Measurements from ENCODE around the gene GPR12. TPM values are rescaled to one million over a fixed set of nuclear protein-coding genes. Genes with fewer than 3 reads are reported as not detected.

The GPR12 gene, protein sequence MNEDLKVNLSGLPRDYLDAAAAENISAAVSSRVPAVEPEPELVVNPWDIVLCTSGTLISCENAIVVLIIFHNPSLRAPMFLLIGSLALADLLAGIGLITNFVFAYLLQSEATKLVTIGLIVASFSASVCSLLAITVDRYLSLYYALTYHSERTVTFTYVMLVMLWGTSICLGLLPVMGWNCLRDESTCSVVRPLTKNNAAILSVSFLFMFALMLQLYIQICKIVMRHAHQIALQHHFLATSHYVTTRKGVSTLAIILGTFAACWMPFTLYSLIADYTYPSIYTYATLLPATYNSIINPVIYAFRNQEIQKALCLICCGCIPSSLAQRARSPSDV
- not detected for polyA plus RNA-seq (ENCODE audit: insufficient read length in 3 of 3)

DNA sequence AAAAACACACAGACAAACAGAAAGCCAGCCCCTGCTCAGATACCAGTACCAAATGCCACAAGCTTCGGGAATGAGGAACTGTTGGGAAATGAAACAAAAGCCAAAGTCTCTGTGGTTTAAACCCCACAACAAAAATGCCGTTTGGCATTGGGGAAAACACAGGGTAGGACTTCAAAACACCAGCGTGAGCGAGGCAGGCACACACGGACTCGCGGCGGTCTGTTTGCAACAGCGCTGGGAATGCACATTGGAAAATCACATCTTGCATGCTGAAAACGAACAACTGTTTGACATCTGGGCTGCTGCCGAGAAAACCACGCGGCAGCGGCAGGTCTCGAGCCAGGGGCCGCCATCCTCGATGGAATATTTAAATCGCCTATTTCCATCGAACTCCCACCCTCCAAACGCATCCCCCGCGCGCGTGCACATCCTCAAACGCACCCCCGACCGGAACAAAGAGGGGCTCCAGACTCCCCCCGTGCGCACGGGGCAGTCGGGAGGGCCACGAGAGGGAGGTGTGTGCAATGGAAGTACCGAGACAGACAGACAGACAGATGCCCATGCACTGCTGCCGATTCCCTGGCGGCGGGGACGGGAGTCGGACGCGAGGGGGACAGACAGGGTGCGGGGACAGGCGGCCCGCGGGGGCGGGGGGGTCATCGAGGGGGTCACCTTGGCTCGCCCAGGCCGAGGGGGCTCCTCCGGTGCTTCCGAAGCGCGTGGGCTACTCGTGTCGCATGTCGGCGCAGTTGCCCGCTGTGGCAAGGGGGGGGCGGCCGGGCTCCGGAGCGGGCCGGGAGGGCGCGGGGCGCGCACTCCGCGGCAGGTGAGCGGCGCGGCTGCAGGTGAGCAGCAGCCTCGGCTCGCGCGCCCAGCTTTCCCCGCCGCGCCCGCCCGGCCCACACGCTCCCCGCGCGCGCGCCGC is at the start of gene GPR12:
Gene GPR12, minus strand, starts transcription at position 880 of the 925 bp plus-strand sequence. CDS start 959 bp downstream, outside the sequence.
- DNase-seq (ENCODE audit: low read depth in 3 of 3, low spot score in 2 of 3), result peak in 1 of 3 donors; percentile 6

GRCh38 chr13:26810095-26810494 is 49.5 kb upstream of the GPR12 start:
- no peak for DNase-seq (ENCODE audit: low read depth in 3 of 3, low spot score in 2 of 3)

GRCh38 chr13:26806891-26807290 is 46.3 kb upstream of the GPR12 start:
- no peak for DNase-seq (ENCODE audit: low read depth in 3 of 3, low spot score in 2 of 3)

GRCh38 chr13:26787961-26788360 is 27.4 kb upstream of the GPR12 start:
- DNase-seq (ENCODE audit: low read depth in 3 of 3, low spot score in 2 of 3), result no peak

DNA sequence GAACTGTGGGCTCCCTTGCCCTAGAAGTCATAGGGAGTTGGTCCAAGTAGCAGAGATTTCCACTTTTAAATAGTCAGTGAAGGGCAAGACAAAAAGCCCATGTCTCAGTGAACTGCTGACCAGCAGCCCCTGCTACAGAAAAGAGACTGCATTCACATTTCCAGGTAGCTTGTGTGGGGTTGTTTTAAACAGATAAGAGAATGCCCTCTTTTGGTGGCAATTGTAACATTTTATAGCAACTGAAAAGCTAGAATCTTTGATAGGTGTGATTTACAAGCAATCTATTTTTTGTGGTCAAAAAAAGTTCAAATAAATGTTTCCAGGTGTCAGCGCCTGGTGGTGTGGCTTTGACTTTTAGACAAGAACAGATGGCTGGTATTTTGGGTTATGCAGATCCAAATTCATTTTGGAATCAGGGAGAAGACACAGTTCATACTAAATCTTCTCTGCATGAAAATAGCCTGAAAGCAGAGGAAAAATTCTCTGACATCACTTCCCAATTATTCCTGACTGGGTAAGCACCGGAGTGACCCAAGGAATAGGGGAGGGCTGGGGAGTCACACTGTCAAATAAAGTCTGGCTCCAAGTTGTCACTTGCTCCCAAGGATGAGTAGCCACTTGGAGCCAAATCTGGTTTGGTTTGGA is 26.2 kb upstream of the GPR12 start:
- DNase-seq (ENCODE audit: low read depth in 3 of 3, low spot score in 2 of 3), result no peak

DNA sequence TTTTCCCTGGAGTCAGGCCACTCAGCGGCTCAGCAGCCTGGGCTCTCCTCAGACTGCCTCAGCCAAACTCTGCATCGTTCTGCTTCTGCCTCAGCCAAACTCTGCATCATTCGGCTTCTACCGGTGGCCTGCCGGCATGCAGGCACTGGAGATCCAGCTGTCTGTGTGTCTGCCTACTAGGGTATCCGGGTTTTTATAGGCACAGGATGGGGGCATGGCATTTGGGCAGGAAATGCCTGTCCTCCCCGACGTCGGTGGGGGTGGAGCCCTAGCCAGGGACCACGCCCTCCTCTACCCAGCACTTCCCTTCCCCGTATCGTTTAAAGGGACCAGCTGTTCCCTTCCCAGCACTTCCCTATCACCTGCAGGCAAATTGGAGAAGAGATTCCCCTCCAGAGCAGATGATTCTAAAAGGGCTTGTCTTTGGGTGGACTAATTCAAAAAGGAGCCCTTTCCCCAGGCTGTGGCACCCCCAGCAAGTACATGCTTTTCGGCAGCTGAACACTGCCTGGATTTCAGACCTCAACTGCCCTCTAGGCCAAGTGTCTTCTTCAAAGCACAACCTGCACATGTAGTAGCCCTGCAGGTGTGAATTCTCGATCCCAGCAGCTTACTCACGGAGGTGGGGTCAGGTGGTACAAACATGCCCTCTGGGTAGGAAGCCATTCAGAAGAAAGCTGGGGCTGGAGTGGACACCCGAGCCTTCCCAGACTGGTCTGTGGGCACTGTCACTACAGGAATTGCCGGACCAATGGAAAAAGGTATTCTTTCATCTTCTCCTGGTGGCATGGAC is 25.4 kb upstream of the GPR12 start:
- no peak for DNase-seq (ENCODE audit: low read depth in 3 of 3, low spot score in 2 of 3)

- DNase-seq (ENCODE audit: low read depth in 3 of 3, low spot score in 2 of 3), result no peak
Observed at GRCh38 chr13:26784704-26785639, 24.4 kb upstream of the GPR12 start.

DNA sequence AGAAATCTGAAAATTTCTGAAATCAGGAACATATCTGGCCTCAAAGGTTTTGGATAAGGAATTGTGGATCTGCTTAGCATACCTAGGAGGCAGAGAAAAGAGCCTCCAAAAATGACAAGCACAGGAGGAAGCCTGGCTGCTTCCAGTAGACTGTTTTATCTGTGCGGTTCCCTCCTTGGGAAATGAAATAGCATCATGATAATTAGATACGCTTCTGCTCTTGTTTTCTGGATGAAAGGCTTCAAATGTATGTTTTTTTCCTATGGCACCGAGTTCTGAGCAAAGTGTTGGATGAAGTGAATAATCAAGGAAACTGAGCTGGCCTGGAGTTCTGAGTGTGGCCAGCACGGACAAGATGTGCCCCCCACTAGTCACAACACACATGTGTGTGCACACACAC is 19.8 kb upstream of the GPR12 start:
- no peak for DNase-seq (ENCODE audit: low read depth in 3 of 3, low spot score in 2 of 3)

GRCh38 chr13:26779321-26779720 is 18.7 kb upstream of the GPR12 start:
- no peak for DNase-seq (ENCODE audit: low read depth in 3 of 3, low spot score in 2 of 3)

DNA sequence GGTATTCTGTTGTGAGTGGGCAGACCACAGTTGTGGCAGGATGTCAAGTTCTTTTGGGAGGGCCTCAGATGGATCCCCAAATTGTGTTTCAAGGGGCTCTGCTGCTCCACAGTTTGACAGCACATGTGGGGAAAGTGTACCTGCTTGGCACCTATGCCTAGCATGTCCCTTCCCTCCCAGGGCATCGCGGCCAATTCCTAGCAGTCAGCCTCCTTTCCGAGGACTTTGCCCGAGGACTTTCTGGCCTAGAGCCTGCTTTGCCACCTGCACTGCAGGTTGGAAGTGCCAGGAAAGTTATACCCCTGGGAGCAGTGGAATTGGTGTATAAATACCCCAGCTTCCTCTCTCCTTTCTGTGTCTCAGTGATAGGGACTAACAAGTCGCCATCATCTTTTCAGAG is 11.9 kb upstream of the GPR12 start:
- no peak for DNase-seq (ENCODE audit: low read depth in 3 of 3, low spot score in 2 of 3)

- DNase-seq (ENCODE audit: low read depth in 3 of 3, low spot score in 2 of 3), result no peak
Observed at GRCh38 chr13:26771796-26772195, 11.2 kb upstream of the GPR12 start.

GRCh38 chr13:26762745-26763345 is 2.3 kb upstream of the GPR12 start:
- no peak for DNase-seq (ENCODE audit: low read depth in 3 of 3, low spot score in 2 of 3)

- no peak for DNase-seq (ENCODE audit: low read depth in 3 of 3, low spot score in 2 of 3)
Observed at GRCh38 chr13:26760832-26761582, 421 bp upstream of the GPR12 start.

GRCh38 chr13:26759249-26759906 is 1.2 kb downstream of the GPR12 start:
- DNase-seq (ENCODE audit: low read depth in 3 of 3, low spot score in 2 of 3), result no peak

- no peak for DNase-seq (ENCODE audit: low read depth in 3 of 3, low spot score in 2 of 3)
Observed at GRCh38 chr13:26758496-26759157, 2.0 kb downstream of the GPR12 start.

DNA sequence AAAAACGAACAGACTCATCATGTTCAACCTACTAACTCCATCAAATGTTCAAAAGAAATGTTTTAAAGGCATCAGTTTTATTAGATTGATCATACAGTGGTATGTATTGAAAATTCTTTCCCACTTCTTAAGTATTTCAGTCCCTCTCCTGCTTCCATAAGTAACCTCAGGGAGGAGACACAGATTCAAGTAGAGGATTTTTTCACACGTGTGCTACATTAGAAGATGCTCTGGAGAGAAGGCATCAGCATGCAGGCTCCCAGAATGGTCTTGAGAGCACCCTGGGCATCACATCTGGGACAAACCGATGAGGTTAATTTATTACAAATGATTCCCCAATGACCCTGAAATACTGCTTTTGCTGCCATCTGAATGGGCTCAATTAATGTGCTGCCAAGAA is 3.6 kb downstream of the GPR12 start:
- no peak for DNase-seq (ENCODE audit: low read depth in 3 of 3, low spot score in 2 of 3)

GRCh38 chr13:26752671-26753070 is 7.9 kb downstream of the GPR12 start:
- no peak for DNase-seq (ENCODE audit: low read depth in 3 of 3, low spot score in 2 of 3)
